ENCODE results near the gene CABCOCO1.

CABCOCO1 gene, protein sequence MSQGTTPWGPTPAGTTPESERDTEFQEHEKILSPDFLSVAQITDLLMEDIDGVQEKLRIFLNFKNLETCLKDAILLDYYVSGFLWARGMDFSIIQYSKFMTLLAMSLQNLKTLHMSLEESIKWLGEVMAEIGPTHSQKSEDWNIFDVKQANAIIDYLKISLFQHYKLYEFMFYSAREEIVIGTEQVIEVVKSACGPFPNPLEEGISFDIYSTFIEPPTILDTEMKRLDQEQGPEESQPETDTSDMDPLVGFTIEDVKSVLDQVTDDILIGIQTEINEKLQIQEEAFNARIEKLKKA

GRCh38 chr10:61662794-61663259 is at the start of gene CABCOCO1:
CABCOCO1 (plus strand) TSS chr10:61662929; CDS start chr10:61662973, 44 bp downstream.
- peak; percentile 62 for DNase-seq (ENCODE audit: low spot score)

DNA sequence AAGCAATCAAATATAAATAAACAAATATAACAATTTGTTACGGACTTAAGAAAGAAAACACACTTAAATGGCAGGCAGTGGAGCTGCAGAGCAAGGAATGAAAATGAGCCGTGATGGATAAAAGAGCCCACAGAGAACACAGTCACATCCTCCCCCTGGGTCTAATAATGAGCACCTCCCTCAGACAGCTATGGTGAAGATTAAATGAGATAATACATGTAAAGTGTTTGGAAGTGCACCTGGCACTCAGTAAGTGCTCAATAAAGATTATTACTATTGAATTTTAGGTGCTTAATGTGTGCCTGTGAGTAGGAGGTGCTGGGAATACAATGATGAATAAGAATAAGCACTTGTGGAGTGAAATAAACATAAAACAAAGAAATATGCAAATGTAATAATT is 49.1 kb upstream of the CABCOCO1 start:
- DNase-seq (ENCODE audit: low spot score): no peak

DNA sequence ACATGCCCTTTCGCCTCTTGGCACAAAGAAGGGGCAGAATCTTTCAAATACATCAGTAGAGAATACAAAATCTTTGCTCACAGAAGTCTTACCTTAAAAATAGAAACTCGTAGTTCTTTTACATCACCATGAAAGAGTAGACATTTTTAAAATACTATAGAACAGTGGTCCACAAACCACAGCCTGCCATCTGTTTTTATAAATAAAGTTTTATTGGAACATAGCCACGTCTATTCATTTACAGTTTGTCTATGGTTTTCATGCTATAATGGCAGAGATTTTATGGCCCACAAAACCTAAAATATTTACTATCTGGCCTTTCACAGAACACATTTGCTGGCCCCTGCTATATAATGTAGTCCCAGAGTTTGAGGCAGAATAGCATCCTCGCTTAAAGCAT is 46.1 kb upstream of the CABCOCO1 start:
- DNase-seq (ENCODE audit: low spot score): no peak

DNA sequence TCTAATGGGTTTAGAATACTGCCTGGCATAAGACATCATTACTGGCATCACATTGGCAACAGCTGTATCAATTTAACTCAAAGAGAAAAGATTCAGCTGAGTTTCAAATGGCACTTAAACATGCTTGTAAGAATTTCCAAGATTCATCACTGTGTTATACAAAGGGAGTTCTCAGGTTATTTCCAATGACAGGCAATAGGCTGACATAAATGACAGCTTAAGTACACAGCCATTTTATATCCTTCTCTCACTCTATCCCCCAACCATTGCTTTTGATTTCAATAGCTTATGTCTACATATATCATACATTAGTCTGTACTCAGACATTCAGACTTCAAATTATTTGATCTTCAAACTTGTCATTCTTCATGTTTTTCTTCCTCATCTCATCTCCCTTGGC is 45.5 kb upstream of the CABCOCO1 start:
- DNase-seq (ENCODE audit: low spot score): no peak

- DNase-seq (ENCODE audit: low spot score): no peak
Measured at GRCh38 chr10:61617586-61617985, 45.1 kb upstream of the CABCOCO1 start.

- no peak for DNase-seq (ENCODE audit: low spot score)
Measured at GRCh38 chr10:61618388-61618961, 44.3 kb upstream of the CABCOCO1 start.

DNA sequence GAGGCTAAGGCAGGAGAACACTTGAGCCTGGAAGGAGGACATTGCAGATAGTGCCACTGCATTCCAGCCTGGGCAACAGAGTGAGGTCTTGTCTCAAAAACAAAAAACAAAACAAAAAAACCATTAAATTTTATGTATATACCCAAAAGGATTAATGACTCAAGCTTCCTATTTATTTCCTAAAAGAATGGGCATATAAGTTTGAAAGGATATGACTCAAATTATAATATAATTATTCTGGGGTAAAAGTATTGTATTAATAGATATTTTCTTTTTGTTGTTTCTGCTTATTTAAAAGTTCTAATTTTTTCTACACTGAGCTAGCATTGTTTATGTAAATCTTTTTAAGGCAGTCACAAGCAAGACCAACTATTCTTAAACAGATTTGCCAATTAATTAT is 42.2 kb upstream of the CABCOCO1 start:
- DNase-seq (ENCODE audit: low spot score): peak; percentile 60

DNA sequence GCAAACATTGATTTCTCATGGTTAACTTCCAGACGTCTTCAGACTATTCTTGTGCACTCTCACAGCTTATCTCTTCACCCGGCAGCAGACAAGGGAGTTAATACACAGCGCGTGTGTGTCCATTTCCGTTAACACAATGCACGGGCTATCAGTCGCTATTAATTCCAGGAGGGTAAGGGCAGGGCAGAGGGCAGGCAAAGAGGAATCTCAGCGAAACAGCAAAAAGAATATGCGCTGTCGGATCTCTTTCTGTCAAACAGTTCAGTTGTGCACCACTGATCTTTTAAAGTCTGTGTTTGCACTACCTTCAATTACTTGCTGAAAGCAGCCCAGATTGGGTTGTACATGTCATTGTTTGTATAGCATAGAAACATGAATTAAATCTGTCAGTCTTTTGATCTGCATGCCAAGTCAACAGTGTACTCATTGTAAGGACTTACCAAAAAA is 41.1 kb upstream of the CABCOCO1 start:
- peak; percentile 29 for DNase-seq (ENCODE audit: low spot score)

- DNase-seq (ENCODE audit: low spot score): no peak
Measured at GRCh38 chr10:61623161-61623560, 39.6 kb upstream of the CABCOCO1 start.

DNA sequence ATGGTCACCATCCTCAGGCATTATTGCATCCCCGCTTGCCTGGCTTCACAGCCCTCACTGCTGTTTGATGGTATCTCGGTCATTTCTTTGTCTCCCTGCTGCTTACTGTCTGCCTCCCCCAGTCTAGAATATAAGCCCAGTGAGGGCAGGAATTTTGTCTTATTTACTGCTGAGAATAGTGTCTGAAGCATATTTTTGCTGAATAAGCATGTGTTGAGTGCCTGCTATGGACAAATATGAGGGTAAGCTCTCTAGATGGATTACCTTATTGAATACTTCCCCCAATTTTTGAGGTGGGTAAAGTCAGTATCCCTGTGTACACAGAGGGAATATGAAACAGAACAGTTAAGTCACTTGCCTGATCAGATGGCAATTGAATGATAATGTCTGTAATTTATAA is 36.5 kb upstream of the CABCOCO1 start:
- no peak for DNase-seq (ENCODE audit: low spot score)

DNA sequence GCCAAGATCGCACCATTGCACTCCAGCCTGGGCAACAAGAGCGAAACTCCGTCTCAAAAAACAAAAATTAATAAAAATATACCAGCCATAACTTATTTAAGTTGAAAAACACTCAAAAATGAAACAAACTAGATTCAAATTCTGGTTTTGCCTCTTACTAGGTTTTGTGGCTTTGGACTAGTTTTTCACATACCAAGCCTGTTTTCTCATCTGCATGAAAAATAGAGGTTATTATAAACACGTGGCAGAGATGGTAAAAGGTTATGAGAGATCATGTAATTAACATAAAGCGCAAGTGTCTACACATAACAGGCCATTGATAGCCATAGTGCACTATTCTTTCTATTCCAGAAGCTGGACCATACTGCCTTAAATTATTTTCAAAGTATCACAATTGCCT is 35.5 kb upstream of the CABCOCO1 start:
- DNase-seq (ENCODE audit: low spot score): no peak

DNA sequence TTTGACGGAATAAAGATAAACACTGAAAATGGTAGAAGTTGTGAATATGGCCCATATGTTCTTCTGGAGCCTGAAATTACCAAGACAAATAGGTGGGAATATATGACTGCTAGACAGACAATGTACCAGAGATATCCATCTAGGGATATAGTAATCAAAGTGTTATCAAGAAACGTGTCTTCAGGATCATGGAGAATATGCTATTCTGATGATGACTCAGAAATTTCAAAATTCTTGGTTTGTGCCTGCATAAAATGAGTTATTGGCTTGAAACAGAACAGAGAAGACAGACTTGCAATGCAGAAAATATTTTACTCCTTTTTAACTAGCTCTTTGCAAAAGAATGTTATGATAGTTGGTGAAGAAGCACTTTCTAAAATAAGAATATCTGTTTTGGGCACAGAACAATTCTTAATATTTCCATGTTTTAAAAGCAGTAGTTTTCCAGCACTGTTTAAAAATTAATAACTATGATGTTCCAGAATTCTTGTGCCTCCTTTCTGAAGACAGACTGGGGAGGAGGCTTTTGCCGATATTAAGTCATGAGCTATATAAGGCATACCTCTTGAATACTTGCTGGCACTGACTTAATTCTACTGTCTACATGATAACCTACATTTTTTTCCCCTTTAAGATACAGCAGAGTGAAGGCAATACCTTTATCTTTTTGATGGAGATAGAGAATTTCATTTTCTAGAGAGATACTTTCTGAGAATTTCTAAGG is 34.4 kb upstream of the CABCOCO1 start:
- DNase-seq (ENCODE audit: low spot score): no peak

DNA sequence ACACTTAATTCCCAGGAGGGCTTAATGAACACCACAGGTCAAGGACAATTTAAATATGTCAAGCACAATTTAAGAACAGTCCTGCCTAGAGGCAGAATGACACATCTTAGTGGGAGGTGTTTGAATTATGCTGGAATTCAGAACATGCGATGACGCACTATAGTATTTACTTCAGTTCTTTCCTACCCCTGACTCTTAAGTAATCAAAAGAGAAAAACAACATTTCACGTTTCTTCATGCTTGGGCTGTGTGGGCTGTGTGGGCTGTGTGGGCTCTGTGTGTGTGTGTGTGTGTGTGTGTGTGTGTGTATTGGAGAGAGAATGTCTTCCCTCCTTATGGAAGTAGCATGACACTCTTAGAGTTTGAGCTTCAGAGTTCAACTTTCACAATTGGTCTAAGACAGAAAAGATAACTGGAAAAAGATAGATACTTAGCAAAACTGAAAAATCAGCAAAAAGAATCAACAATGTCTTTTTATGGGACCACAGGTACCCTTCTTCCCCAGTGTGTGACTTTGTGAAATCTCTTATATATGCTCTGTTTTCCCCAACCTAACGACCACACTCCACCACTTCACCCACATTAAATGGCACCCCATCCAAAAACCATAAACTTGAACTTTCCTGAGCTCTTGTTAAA is 33.7 kb upstream of the CABCOCO1 start:
- no peak for DNase-seq (ENCODE audit: low spot score)

DNA sequence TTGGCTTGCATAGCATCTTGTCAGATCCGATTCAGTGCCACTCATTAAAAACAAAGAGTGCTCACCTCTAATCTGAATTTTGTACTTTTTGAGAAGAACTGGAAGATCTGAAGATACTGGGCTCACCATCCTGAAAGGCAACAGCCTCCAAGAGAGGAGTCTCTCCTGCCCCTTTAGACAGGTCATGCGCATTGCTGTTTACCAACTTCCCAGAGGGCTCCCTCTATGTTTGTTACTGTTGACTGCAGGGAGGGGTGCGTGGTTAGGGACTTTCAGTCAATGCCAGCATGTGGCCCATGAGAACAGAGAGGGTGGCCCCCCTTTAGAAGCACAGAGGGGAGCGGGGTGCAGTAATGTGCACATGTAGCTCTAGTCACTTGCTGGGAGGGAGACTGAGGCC is 33.2 kb upstream of the CABCOCO1 start:
- DNase-seq (ENCODE audit: low spot score): no peak

- no peak for DNase-seq (ENCODE audit: low spot score)
Measured at GRCh38 chr10:61632057-61632670, 30.6 kb upstream of the CABCOCO1 start.

DNA sequence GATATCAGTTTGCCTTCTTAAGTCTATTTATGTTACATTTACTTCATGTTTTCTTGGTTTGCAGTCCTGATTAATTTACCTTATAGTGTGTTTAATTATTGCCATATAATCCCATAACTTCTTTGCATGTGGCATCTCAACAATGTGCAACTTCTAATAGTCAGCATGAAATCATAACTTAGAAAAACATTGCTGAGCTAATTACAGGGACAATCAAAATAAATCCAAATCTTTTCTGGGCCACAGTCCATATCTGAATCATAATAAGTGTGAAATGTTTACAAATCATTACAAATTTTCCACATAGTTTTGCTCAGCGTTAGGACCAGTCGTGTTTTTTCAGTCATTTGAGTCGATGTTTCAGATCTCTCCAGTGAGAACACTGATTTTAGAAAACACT is 29.1 kb upstream of the CABCOCO1 start:
- DNase-seq (ENCODE audit: low spot score): no peak

DNA sequence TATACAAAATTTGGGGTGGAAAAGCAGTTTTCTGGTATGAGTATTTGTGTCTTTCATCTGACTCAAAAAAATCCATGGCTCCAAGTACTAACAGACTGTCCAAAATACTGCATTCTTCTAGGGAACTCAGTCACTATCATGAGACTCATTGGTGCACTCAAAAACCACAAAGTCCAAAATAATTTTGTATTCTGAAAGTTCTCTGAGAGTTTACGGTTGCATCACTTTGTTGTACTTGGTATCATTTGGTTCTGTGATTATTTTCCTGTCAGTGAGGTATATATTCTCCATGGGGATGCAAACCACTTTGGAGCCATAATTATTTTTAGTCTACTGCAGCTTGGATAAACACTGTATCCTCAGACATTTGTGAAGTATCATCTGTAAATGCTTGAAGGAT is 28.0 kb upstream of the CABCOCO1 start:
- no peak for DNase-seq (ENCODE audit: low spot score)

DNA sequence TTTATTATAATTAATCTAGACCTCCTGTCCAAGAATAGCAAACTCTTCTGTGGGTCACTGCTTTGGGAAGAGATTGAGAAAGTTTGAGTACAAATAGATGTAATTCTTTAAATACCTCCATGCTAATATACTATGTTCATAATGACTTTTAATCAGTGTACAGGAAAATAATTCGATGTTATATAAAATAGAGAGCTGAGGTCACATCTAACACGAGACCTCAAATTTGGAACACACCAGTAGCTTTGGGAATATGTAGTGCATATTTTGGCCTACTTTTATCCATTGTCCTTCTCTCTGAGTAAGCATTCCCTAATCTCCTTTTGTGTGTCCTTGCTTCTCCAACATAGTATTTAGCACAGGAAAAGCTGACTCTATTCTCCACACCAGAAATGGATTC is 27.3 kb upstream of the CABCOCO1 start:
- no peak for DNase-seq (ENCODE audit: low spot score)

GRCh38 chr10:61635932-61636331 is 26.8 kb upstream of the CABCOCO1 start:
- DNase-seq (ENCODE audit: low spot score): no peak

- DNase-seq (ENCODE audit: low spot score): no peak
Measured at GRCh38 chr10:61639952-61640351, 22.8 kb upstream of the CABCOCO1 start.

- DNase-seq (ENCODE audit: low spot score): no peak
Measured at GRCh38 chr10:61640856-61641255, 21.9 kb upstream of the CABCOCO1 start.

- no peak for DNase-seq (ENCODE audit: low spot score)
Measured at GRCh38 chr10:61642150-61642571, 20.6 kb upstream of the CABCOCO1 start.

Data from kidney capillary endothelial cell (primary cell).